Measurements from ENCODE around the gene GPR152.

Gene GPR152

GRCh38 chr11:67419325-67420049, 33.0 kb downstream of the GPR152 start:
- no peak for DNase-seq
- H3K27ac ChIP-seq (ENCODE audit: insufficient read depth in 1 of 2, low read depth in 1 of 2, low read length in 2 of 2, poor library complexity in 1 of 2, severe bottlenecking in 2 of 2), result no peak overlapping the region
- H3K4me1 ChIP-seq (ENCODE audit: control extremely low read depth in 1 of 4, control insufficient read depth in 4 of 4, insufficient read depth in 4 of 4, low read length in 3 of 4), result peaks cover 0 to 76% (median 64%) of the 10 kb centered on the region in 4 experiments
- ChIA-PET POLR2A (interaction anchor here (0.9 to 2.7 kb wide), 5 partner anchors 10 to 23 kb away, joined by 3 to 15 read pairs (median 7); partner anchors contain the start of genes PPP1CA, PTPRCAP and TBC1D10C), CTCF (interaction anchor here (1.2 to 6.4 kb wide), 8 partner anchors 11 to 68 kb away, joined by 3 to 60 read pairs (median 5); partner anchors contain the start of genes PPP1CA, PTPRCAP and TBC1D10C)
- H3K9me3 ChIP-seq (ENCODE audit: control extremely low read depth in 1 of 5, control insufficient read depth in 4 of 5, insufficient read depth in 2 of 5, low read depth in 1 of 5, low read length in 4 of 5), result no peaks in the 10 kb centered on the region
- 92% methylated on average over 16 of the region's 21 CpGs for WGBS (ENCODE audit: insufficient coverage)
- no peaks in the 10 kb centered on the region for H3K36me3 ChIP-seq (ENCODE audit: control insufficient read depth in 4 of 4, insufficient read depth in 4 of 4, low read length in 3 of 4)
- H3K4me3 ChIP-seq (ENCODE audit: control insufficient read depth in 1 of 7, extremely low read depth in 1 of 7, insufficient read depth in 4 of 7, low read depth in 2 of 7, low read length in 6 of 7), result peak overlapping the region in 3 of 7 experiments; percentile 35 to 64 (median 36)
- no peaks in the 10 kb centered on the region for H3K27me3 ChIP-seq (replicated peaks in 2 of 5; ENCODE audit: control insufficient read depth in 4 of 5, insufficient read depth in 5 of 5, low read length in 4 of 5)

GRCh38 chr11:67418476-67419281, 33.9 kb downstream of the GPR152 start:
- Histone ChIP-seq H3K9me3 (ENCODE audit: control extremely low read depth in 1 of 5, control insufficient read depth in 4 of 5, insufficient read depth in 2 of 5, low read depth in 1 of 5, low read length in 4 of 5) (no peaks in the 10 kb centered on the region), H3K4me3 (ENCODE audit: control insufficient read depth in 1 of 7, extremely low read depth in 1 of 7, insufficient read depth in 4 of 7, low read depth in 2 of 7, low read length in 6 of 7) (peak overlapping the region in 3 of 7 experiments; percentile 19 to 45 (median 35)), H3K4me1 (ENCODE audit: control extremely low read depth in 1 of 4, control insufficient read depth in 4 of 4, insufficient read depth in 4 of 4, low read length in 3 of 4) (peaks cover 0 to 69% (median 64%) of the 10 kb centered on the region in 4 experiments), H3K27me3 (replicated peaks in 2 of 5; ENCODE audit: control insufficient read depth in 4 of 5, insufficient read depth in 5 of 5, low read length in 4 of 5) (no peaks in the 10 kb centered on the region), H3K27ac (ENCODE audit: insufficient read depth in 1 of 2, low read depth in 1 of 2, low read length in 2 of 2, poor library complexity in 1 of 2, severe bottlenecking in 2 of 2) (no peak overlapping the region), H3K36me3 (ENCODE audit: control insufficient read depth in 4 of 4, insufficient read depth in 4 of 4, low read length in 3 of 4) (no peaks in the 10 kb centered on the region)
- WGBS (ENCODE audit: insufficient coverage), result 17% methylated on average over 24 of the region's 26 CpGs
- peak; percentile 73 to 90 (median 87) for DNase-seq
- POLR2A ChIA-PET, result interaction anchor here (0.5 to 2.7 kb wide), 5 partner anchors 9 to 25 kb away, joined by 3 to 15 read pairs (median 7); partner anchors contain the start of genes PPP1CA, PTPRCAP and TBC1D10C
- CTCF ChIA-PET, result interaction anchor here (1.3 to 6.4 kb wide), 6 partner anchors 11 to 38 kb away, joined by 3 to 60 read pairs (median 4); partner anchors contain the start of genes PPP1CA and TBC1D10C

GRCh38 chr11:67417425-67417824, 35.1 kb downstream of the GPR152 start:
- ChIA-PET POLR2A (interaction anchor here (2.2 to 2.7 kb wide), 2 partner anchors 8 to 16 kb away, joined by 7 to 15 read pairs; partner anchors contain the start of gene PPP1CA), CTCF (interaction anchor here (1.2 to 6.4 kb wide), 4 partner anchors 9 to 28 kb away, joined by 3 to 60 read pairs (median 13); partner anchors contain the start of genes PPP1CA and TBC1D10C)
- DNase-seq, result no peak
- H3K27me3 ChIP-seq (replicated peaks in 2 of 5; ENCODE audit: control insufficient read depth in 4 of 5, insufficient read depth in 5 of 5, low read length in 4 of 5), result no peaks in the 10 kb centered on the region
- H3K27ac ChIP-seq (ENCODE audit: insufficient read depth in 1 of 2, low read depth in 1 of 2, low read length in 2 of 2, poor library complexity in 1 of 2, severe bottlenecking in 2 of 2), result no peak overlapping the region
- H3K4me1 ChIP-seq (ENCODE audit: control extremely low read depth in 1 of 4, control insufficient read depth in 4 of 4, insufficient read depth in 4 of 4, low read length in 3 of 4), result peaks cover 0 to 77% (median 73%) of the 10 kb centered on the region in 4 experiments
- peak overlapping the region in 1 of 7 experiments; percentile 39 for H3K4me3 ChIP-seq (ENCODE audit: control insufficient read depth in 1 of 7, extremely low read depth in 1 of 7, insufficient read depth in 4 of 7, low read depth in 2 of 7, low read length in 6 of 7)
- WGBS (ENCODE audit: insufficient coverage), result 88% methylated on average over 11 of the region's 12 CpGs
- no peaks in the 10 kb centered on the region for H3K9me3 ChIP-seq (ENCODE audit: control extremely low read depth in 1 of 5, control insufficient read depth in 4 of 5, insufficient read depth in 2 of 5, low read depth in 1 of 5, low read length in 4 of 5)
- no peaks in the 10 kb centered on the region for H3K36me3 ChIP-seq (ENCODE audit: control insufficient read depth in 4 of 4, insufficient read depth in 4 of 4, low read length in 3 of 4)

GRCh38 chr11:67416416-67417335, 35.9 kb downstream of the GPR152 start:
- POLR2A ChIA-PET, result interaction anchor here (2.2 kb wide), 1 partner anchor 15 kb away, joined by 7 read pairs; the partner anchor contains the start of gene PPP1CA
- no peak overlapping the region for H3K27ac ChIP-seq (ENCODE audit: insufficient read depth in 1 of 2, low read depth in 1 of 2, low read length in 2 of 2, poor library complexity in 1 of 2, severe bottlenecking in 2 of 2)
- peak overlapping the region in 1 of 7 experiments; percentile 39 for H3K4me3 ChIP-seq (ENCODE audit: control insufficient read depth in 1 of 7, extremely low read depth in 1 of 7, insufficient read depth in 4 of 7, low read depth in 2 of 7, low read length in 6 of 7)
- CTCF ChIA-PET, result interaction anchor here (1.0 to 6.4 kb wide), 4 partner anchors 9 to 51 kb away, joined by 3 to 60 read pairs (median 12); partner anchors contain the start of genes PPP1CA and TBC1D10C
- 48% methylated on average over 14 of the region's 21 CpGs for WGBS (ENCODE audit: insufficient coverage)
- no peaks in the 10 kb centered on the region for H3K9me3 ChIP-seq (ENCODE audit: control extremely low read depth in 1 of 5, control insufficient read depth in 4 of 5, insufficient read depth in 2 of 5, low read depth in 1 of 5, low read length in 4 of 5)
- H3K4me1 ChIP-seq (ENCODE audit: control extremely low read depth in 1 of 4, control insufficient read depth in 4 of 4, insufficient read depth in 4 of 4, low read length in 3 of 4), result peaks cover 0 to 85% (median 80%) of the 10 kb centered on the region in 4 experiments
- no peaks in the 10 kb centered on the region for H3K27me3 ChIP-seq (replicated peaks in 2 of 5; ENCODE audit: control insufficient read depth in 4 of 5, insufficient read depth in 5 of 5, low read length in 4 of 5)
- peak in 2 of 3 donors; percentile 60 to 64 for DNase-seq
- H3K36me3 ChIP-seq (ENCODE audit: control insufficient read depth in 4 of 4, insufficient read depth in 4 of 4, low read length in 3 of 4), result no peaks in the 10 kb centered on the region

- Histone ChIP-seq H3K27ac (ENCODE audit: insufficient read depth in 1 of 2, low read depth in 1 of 2, low read length in 2 of 2, poor library complexity in 1 of 2, severe bottlenecking in 2 of 2) (no peak within 1 kb of the TSS), H3K9me3 (ENCODE audit: control extremely low read depth in 1 of 5, control insufficient read depth in 4 of 5, insufficient read depth in 2 of 5, low read depth in 1 of 5, low read length in 4 of 5) (no peaks in the 10 kb centered on the region), H3K4me1 (ENCODE audit: control extremely low read depth in 1 of 4, control insufficient read depth in 4 of 4, insufficient read depth in 4 of 4, low read length in 3 of 4) (peaks cover 0 to 89% (median 85%) of the 10 kb centered on the region in 4 experiments), H3K27me3 (replicated peaks in 2 of 5; ENCODE audit: control insufficient read depth in 4 of 5, insufficient read depth in 5 of 5, low read length in 4 of 5) (no peaks in the 10 kb centered on the region), H3K36me3 (ENCODE audit: control insufficient read depth in 4 of 4, insufficient read depth in 4 of 4, low read length in 3 of 4) (no peaks in the 10 kb centered on the region), H3K4me3 (ENCODE audit: control insufficient read depth in 1 of 7, extremely low read depth in 1 of 7, insufficient read depth in 4 of 7, low read depth in 2 of 7, low read length in 6 of 7) (peak within 1 kb of the TSS in 5 of 7 experiments; percentile 27 to 77 (median 58))
- ChIA-PET POLR2A (no interaction called here), CTCF (interaction anchor here (1.0 to 6.4 kb wide), 2 partner anchors 13 to 52 kb away, joined by 3 to 60 read pairs; partner anchors contain the start of genes PPP1CA and TBC1D10C)
- no peak for DNase-seq
- 8% methylated on average over 24 of the region's 67 CpGs for WGBS (ENCODE audit: insufficient coverage)
Observed at GRCh38 chr11:67415501-67416304, 36.8 kb downstream of the GPR152 start, which contains the start of gene CARNS1. CARNS1 (plus strand) TSS chr11:67415678; CDS start chr11:67416200, 522 bp downstream.

All from common myeloid progenitor, CD34-positive (primary cell).